ENCODE data around the gene GULP1. TPM values are rescaled to one million over a fixed set of nuclear protein-coding genes. Genes with fewer than 3 reads are reported as not detected.

The GULP1 gene
- total and polyA plus RNA-seq, 11 donors = 1.1 to 8.3 (median 4.7) TPM

DNA sequence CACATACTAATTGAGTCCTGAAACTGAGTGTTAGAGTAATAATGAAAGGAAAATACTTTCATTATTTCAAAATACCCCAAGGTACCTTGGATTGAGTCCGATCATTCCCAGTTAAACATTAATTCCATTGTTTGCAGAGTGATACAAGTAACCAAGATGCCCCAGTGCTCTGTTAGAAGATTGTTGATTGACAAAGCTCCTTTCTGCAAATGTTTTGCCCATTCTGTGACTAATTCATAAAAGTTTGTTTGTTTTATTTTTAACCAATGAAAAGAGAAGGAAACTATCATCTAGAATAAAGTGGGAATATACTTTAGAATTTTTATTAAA lies 124.0 kb downstream of the GULP1 start:
- Histone ChIP-seq H3K27ac (no peak overlapping the region), H3K27me3 (no peaks in the 10 kb centered on the region), H3K9me3 (peaks cover 0 to 25% (median 0%) of the 10 kb centered on the region in 12 donors), H3K4me3 (no peak overlapping the region), H3K4me1 (no peaks in the 10 kb centered on the region), H3K36me3 (no peaks in the 10 kb centered on the region)
- intact Hi-C loops (cut with DNase I) = no loop called here
- WGBS, 4 donors = 90 to 98% (median 96%) methylated on average over 1 of the region's 1 CpG
- TF ChIP-seq, protein P1, sequence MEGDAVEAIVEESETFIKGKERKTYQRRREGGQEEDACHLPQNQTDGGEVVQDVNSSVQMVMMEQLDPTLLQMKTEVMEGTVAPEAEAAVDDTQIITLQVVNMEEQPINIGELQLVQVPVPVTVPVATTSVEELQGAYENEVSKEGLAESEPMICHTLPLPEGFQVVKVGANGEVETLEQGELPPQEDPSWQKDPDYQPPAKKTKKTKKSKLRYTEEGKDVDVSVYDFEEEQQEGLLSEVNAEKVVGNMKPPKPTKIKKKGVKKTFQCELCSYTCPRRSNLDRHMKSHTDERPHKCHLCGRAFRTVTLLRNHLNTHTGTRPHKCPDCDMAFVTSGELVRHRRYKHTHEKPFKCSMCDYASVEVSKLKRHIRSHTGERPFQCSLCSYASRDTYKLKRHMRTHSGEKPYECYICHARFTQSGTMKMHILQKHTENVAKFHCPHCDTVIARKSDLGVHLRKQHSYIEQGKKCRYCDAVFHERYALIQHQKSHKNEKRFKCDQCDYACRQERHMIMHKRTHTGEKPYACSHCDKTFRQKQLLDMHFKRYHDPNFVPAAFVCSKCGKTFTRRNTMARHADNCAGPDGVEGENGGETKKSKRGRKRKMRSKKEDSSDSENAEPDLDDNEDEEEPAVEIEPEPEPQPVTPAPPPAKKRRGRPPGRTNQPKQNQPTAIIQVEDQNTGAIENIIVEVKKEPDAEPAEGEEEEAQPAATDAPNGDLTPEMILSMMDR (IDR thresholded peaks at IDR 0.05) = no peak
- TF ChIP-seq POLR2A (IDR thresholded peaks at IDR 0.05) = no peak
- no peak for DNase-seq
- ATAC-seq = no peak

GRCh38 chr2:188416367-188416766 lies 124.7 kb downstream of the GULP1 start:
- no peak for DNase-seq
- H3K27ac ChIP-seq = no peak overlapping the region

DNA sequence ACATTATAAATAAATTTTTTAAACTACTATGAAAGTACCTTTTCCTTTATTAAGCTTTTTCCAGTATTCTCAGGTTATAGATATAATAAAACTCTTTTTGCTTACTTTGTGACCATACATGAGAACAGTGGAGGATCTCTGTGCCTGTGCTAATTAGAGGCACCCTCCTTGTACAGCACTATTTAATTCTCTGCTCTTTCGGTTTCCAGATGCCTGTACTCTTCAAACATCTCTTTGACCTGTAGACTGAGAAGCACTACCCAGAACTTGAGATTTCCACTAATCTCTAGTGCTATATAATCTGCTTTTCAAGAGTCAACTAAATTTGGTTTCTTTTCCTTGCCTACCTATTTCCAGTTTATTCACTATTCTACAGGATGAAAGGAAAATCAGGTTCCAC lies 131.1 kb downstream of the GULP1 start:
- TF ChIP-seq, protein P1 (IDR thresholded peaks at IDR 0.05) = no peak
- TF ChIP-seq POLR2A (IDR thresholded peaks at IDR 0.05) = no peak
- Histone ChIP-seq H3K27ac (no peak overlapping the region), H3K27me3 (no peaks in the 10 kb centered on the region), H3K4me3 (no peak overlapping the region), H3K36me3 (no peaks in the 10 kb centered on the region), H3K9me3 (peaks cover 0 to 16% (median 0%) of the 10 kb centered on the region in 12 donors), H3K4me1 (no peaks in the 10 kb centered on the region)
- intact Hi-C loops (cut with DNase I) = no loop called here
- WGBS, 4 donors = 82 to 91% (median 86%) methylated on average over 1 of the region's 1 CpG
- ATAC-seq (no peak), DNase-seq (no peak)

More at GRCh38 chr2:188416367-188416766, 124.7 kb downstream of the GULP1 start:
- ATAC-seq = no peak
- H3K27me3 ChIP-seq = no peaks in the 10 kb centered on the region
- intact Hi-C loops (cut with DNase I) = no loop called here
- H3K9me3 ChIP-seq = peaks cover 0 to 24% (median 0%) of the 10 kb centered on the region in 12 donors
- H3K36me3 ChIP-seq = no peaks in the 10 kb centered on the region
- no peak for TF ChIP-seq POLR2A (IDR thresholded peaks at IDR 0.05)
- TF ChIP-seq, protein P1 (IDR thresholded peaks at IDR 0.05) = no peak
- H3K4me1 ChIP-seq = no peaks in the 10 kb centered on the region
- no peak overlapping the region for H3K4me3 ChIP-seq

DNA sequence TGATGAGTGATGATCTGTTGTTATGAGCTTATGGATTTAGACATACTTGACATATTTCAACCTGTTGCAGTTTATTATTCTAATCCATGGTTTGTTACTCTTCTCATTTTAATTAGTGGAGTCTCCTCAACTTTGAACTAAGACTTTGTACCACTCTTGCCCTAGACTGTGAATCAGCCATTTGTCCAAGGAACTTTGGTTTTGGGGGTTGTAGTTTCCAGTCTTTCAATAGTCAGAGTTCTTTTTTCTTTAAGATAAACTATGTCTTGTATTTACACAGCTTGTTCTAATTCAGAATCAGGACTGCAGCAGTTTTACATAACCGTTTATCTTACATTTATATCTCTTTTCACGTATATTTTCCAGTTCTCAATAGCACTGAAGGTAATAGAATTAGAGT lies 133.6 kb downstream of the GULP1 start:
- TF ChIP-seq POLR2A (IDR thresholded peaks at IDR 0.05) = no peak
- TF ChIP-seq, protein P1 (IDR thresholded peaks at IDR 0.05) = no peak
- peaks cover 0 to 11% (median 0%) of the 10 kb centered on the region in 12 donors for H3K9me3 ChIP-seq
- intact Hi-C loops (cut with DNase I) = no loop called here
- no peak for ATAC-seq
- no peak overlapping the region for H3K27ac ChIP-seq
- no peaks in the 10 kb centered on the region for H3K36me3 ChIP-seq
- DNase-seq = no peak
- no peaks in the 10 kb centered on the region for H3K4me1 ChIP-seq
- 87 to 89% (median 88%) methylated on average over 2 of the region's 2 CpGs for WGBS, 4 donors
- no peak overlapping the region for H3K4me3 ChIP-seq
- no peaks in the 10 kb centered on the region for H3K27me3 ChIP-seq
